Activated B cell treated with CpG ODN at 0.5 μM for 24 hours (primary cell): ENCODE results near the gene RFTN1. TPM values are rescaled to one million over a fixed set of nuclear protein-coding genes. Genes with fewer than 3 reads are reported as not detected.
A peak's percentile ranks its signal among the peaks of the same experiment; 100 is the strongest.

ENCODE experiments used
- ATAC-seq: fragments of 200-7000 bp; cut with Tn5 transposase; one replicate; pipeline ENCODE4 v1.10.0; 2021; ENCODE audit warnings: low read depth, mild to moderate bottlenecking, moderate library complexity
- CTCF ChIA-PET: fragments of 350-600 bp; sonication (Branson Sonifier 250); formaldehyde crosslinking; loops from one replicate; lab custom pipeline; 2021; ENCODE audit warnings: antibody characterized with exemption; lab: Charles Lee
- POLR2A ChIA-PET: fragments of 350-600 bp; sonication (Branson Sonifier 250); formaldehyde crosslinking; loops from one replicate; lab custom pipeline; 2021; ENCODE audit warnings: antibody characterized with exemption; lab: Charles Lee
- DNase-seq: peaks from one replicate; pipeline ENCODE4 v3.0.0; 2022
- H3K27ac Mint-ChIP-seq: one replicate; pipeline ENCODE4 v1.8.0; 2020; ENCODE audit warnings: mixed read lengths
- H3K27me3 Mint-ChIP-seq: one replicate; pipeline ENCODE4 v1.8.0; 2021; ENCODE audit warnings: mixed read lengths
- H3K36me3 Mint-ChIP-seq: one replicate; pipeline ENCODE4 v1.8.0; 2021; ENCODE audit warnings: low read depth, mixed read lengths
- H3K4me1 Mint-ChIP-seq: one replicate; pipeline ENCODE4 v1.8.0; 2021; ENCODE audit warnings: mixed read lengths
- H3K4me3 Mint-ChIP-seq: one replicate; pipeline ENCODE4 v1.8.0; 2020; ENCODE audit warnings: mild to moderate bottlenecking, mixed read lengths
- H3K9me3 Mint-ChIP-seq: one replicate; pipeline ENCODE4 v1.8.0; 2020; ENCODE audit warnings: mixed read lengths
- intact Hi-C: fragments of 100-400 bp; cut with micrococcal nuclease; formaldehyde crosslinking; loops from one replicate; pipeline ENCODE4 v1.15.1; 2024
- total RNA-seq: library from RNA; stranded (reverse); gene quantifications from 2 replicates; pipeline ENCODE4 v1.2.3, GENCODE V29; 2022
- TF ChIP-seq, protein P1 (sequence below): fragments of 200-600 bp; IDR thresholded peaks from one replicate; pipeline ENCODE4 v1.8.0; 2022; ENCODE audit warnings: antibody characterized with exemption, mild to moderate bottlenecking

The RFTN1 gene
- total RNA-seq, 1 donor from 2014 or later, result 365 TPM

DNA sequence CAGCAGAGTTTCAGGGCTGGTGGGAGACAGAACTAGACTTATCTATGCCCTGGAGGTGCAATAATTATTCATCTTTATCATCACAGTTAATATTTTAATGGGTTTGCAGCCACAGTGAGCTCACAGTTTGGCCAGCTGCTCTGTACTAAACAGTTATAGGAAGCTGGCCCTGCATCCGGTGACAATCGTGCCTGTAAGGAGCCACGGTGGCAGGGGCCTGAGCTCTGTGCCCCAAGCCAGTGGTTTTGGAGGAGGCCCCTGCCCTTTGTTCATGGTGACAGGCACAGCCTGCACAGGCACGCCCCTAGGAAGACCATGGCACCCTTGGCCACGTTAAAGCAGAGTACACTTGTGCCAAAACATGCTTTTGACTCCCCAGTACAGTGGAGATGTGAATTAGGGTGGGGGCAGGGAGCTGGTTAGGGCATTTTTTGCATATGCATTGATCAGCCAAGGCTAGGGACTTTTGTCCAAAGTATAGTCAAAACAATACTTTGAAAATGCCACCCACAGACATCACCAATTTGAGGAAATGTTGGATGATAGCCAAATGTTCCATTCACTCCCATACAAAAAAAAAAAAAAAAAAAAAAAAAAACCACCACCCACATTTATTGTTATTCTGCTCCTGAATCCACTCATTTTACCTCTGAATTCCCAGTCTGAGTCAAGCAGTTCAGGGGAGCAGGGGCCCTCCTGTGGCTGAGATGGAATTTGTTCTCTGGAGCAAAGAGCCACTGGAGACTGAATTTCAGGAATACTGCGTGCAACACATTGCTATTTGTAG is 3.4 kb upstream of the RFTN1 start:
- CTCF ChIA-PET, result interaction anchor here (0.9 to 1.5 kb wide), 4 partner anchors 11 to 226 kb away, joined by 3 to 8 read pairs (median 5); no protein-coding TSS in a partner anchor

DNA sequence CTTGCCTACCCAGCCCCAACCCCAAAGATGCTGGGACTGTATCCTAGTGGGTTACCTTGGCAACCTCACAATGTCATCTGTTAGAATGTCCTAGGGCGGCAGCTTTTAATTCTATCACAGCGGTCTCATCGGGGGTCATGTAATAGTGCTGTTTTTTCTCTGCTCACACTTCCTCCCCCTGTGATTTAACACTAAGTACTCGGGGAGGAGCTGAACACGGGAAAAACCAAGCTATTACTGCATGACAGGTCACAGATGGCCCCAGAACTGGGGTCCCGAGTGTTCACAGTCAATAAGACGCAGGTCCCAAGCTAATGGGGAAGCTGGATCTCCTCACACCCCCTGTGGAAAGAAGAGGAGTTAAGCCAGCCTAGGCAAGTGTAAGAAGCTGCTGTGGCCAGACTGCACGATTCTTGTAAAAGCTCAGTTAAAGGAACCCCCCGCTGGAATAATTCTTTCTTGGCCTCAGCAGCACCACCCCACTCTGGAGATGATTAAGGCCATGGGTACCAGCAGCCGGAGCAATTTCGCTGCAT is 2.5 kb upstream of the RFTN1 start:
- TF ChIP-seq, protein P1, sequence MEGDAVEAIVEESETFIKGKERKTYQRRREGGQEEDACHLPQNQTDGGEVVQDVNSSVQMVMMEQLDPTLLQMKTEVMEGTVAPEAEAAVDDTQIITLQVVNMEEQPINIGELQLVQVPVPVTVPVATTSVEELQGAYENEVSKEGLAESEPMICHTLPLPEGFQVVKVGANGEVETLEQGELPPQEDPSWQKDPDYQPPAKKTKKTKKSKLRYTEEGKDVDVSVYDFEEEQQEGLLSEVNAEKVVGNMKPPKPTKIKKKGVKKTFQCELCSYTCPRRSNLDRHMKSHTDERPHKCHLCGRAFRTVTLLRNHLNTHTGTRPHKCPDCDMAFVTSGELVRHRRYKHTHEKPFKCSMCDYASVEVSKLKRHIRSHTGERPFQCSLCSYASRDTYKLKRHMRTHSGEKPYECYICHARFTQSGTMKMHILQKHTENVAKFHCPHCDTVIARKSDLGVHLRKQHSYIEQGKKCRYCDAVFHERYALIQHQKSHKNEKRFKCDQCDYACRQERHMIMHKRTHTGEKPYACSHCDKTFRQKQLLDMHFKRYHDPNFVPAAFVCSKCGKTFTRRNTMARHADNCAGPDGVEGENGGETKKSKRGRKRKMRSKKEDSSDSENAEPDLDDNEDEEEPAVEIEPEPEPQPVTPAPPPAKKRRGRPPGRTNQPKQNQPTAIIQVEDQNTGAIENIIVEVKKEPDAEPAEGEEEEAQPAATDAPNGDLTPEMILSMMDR, result no peak
- Mint-ChIP-seq H3K4me1 (peaks cover 86% of the 10 kb centered on the region), H3K27me3 (no peaks in the 10 kb centered on the region), H3K4me3 (peak overlapping the region; percentile 97), H3K36me3 (peaks cover 24% of the 10 kb centered on the region), H3K9me3 (peaks cover 2% of the 10 kb centered on the region), H3K27ac (peak overlapping the region; percentile 77)
- ChIA-PET CTCF (interaction anchor here (1.2 to 1.5 kb wide), 3 partner anchors 14 to 225 kb away, joined by 3 to 8 read pairs (median 7); no protein-coding TSS in a partner anchor), POLR2A (interaction anchor here (0.5 to 8.9 kb wide), 21 partner anchors 8 to 251 kb away, joined by 3 to 137 read pairs (median 6); partner anchors contain the start of genes DPH3 and OXNAD1)
- DNase-seq, result no peak
- intact Hi-C loops, result no loop called here
- ATAC-seq, result peak; percentile 4

More for the DNA sequence above, 3.4 kb upstream of the RFTN1 start:
- TF ChIP-seq, protein P1, result no peak
- intact Hi-C loops, result no loop called here
- Mint-ChIP-seq H3K36me3 (peaks cover 16% of the 10 kb centered on the region), H3K27me3 (no peaks in the 10 kb centered on the region), H3K4me3 (peak overlapping the region; percentile 97), H3K27ac (peak overlapping the region; percentile 77), H3K4me1 (peaks cover 87% of the 10 kb centered on the region), H3K9me3 (peaks cover 3% of the 10 kb centered on the region)
- DNase-seq (no peak), ATAC-seq (no peak)
- POLR2A ChIA-PET, result interaction anchor here (0.6 to 8.9 kb wide), 24 partner anchors 7 to 587 kb away, joined by 3 to 137 read pairs (median 6); partner anchors contain the start of genes DPH3 and OXNAD1

DNA sequence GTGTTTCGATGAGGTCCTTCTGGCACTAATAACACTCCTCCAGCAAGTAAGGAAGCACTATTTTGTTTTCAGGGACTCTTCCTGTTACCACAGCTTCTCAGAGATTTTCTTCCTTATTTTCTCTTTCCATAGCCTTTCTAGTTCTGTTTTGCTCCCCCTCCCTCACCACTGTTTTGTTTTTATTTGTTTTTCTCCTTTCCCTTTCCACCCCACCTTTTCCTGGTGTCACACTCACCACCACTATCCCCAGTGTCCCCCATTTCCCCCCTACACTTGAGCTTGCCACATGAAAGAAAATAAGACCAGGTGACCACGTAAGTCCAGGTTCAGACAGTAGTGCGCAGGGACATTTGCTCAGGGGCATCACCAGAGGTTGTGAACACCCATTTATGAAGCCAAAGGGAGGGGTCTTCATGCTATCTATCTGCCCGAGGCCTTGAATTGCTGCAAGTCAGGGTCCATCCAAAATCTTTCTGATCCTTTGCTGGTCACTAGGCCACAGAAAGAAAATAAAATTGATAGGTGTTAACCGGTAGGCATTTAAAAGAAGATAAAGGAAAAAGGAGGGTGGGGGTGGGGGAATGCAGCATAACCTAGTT is 1.4 kb upstream of the RFTN1 start:
- Mint-ChIP-seq H3K36me3 (peaks cover 31% of the 10 kb centered on the region), H3K27ac (peak overlapping the region; percentile 80), H3K9me3 (peaks cover 2% of the 10 kb centered on the region), H3K4me1 (peaks cover 86% of the 10 kb centered on the region), H3K27me3 (no peaks in the 10 kb centered on the region), H3K4me3 (peak overlapping the region; percentile 97)
- DNase-seq (no peak), ATAC-seq (no peak)
- TF ChIP-seq, protein P1, result no peak
- ChIA-PET POLR2A (interaction anchor here (2.6 to 8.9 kb wide), 4 partner anchors 9 to 135 kb away, joined by 11 to 144 read pairs (median 78); no protein-coding TSS in a partner anchor), CTCF (interaction anchor here (0.6 kb wide), 1 partner anchor 15 kb away, joined by 3 read pairs; no protein-coding TSS in a partner anchor)
- intact Hi-C loops, result loop anchor here (5.0 kb wide), 4 partner anchors 327 to 1227 kb away; partner anchors contain the start of genes ANKRD28 and TBC1D5

DNA sequence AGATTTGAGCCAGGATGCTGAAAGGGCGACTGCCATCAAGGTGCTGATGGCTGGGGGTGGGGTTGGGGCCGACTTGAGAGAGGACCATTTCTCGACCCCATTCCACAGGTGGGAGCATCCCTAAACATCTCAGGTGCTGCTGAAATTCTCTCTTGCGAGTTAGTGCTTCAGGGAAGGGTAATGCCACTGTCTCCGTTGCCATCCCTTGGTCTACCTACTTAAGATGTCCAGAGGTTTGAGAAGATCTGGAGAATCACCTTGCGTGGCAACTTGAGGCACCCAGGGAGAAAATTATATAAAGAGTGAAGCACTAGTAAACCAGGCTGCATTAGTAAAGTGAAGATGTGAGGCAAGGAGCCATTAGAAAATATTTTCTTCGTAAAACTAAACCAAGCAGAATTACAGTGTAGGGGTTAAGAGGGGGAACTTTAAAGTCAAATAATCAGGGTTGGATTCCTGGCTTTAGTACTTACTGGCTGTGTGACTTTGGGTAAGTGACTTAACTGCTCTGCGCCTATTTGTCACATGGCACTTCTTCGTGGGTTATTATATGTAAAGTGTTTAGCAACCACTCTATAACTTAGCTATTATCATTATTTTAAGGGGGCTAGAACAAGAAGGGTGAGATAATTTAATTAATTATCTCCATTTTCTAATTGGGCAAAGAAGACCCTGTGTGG is 662 bp upstream of the RFTN1 start:
- ATAC-seq (no peak), DNase-seq (no peak)
- Mint-ChIP-seq H3K36me3 (peaks cover 31% of the 10 kb centered on the region), H3K4me3 (peak overlapping the region; percentile 97), H3K27me3 (no peaks in the 10 kb centered on the region), H3K4me1 (peaks cover 85% of the 10 kb centered on the region), H3K27ac (peak overlapping the region; percentile 80), H3K9me3 (peaks cover 2% of the 10 kb centered on the region)
- POLR2A ChIA-PET, result interaction anchor here (0.6 to 8.9 kb wide), 7 partner anchors 10 to 139 kb away, joined by 3 to 202 read pairs (median 58); no protein-coding TSS in a partner anchor
- CTCF ChIA-PET, result interaction anchor here (0.6 kb wide), 1 partner anchor 15 kb away, joined by 3 read pairs; no protein-coding TSS in a partner anchor
- intact Hi-C loops, result loop anchor here (5.0 kb wide), 4 partner anchors 328 to 1228 kb away; partner anchors contain the start of genes ANKRD28 and TBC1D5
- TF ChIP-seq, protein P1, result no peak
